OCI-LY7 (cell line): ENCODE data around the gene IL10RB. TPM values are rescaled to one million over a fixed set of nuclear protein-coding genes. Genes with fewer than 3 reads are reported as not detected.
"Not testable (repeated sequence)": the region's sequence is repeated elsewhere in the genome, so short reads cannot be mapped to it uniquely, and the experiment has no call there.

Source experiments
- BruUV-seq: library from RNA; stranded (reverse); fragments of 400-500 nt; replicated peaks from 2 replicates; lab custom pipeline; 2021; lab: Mats Ljungman, UMichigan
- CTCF ChIA-PET: fragments of 300-600 bp; sonication (Branson Sonifier 250); formaldehyde crosslinking; loops from one replicate; lab custom pipeline; 2022; ENCODE audit warnings: antibody characterized with exemption; ENCODE audit not compliant: unreplicated experiment; lab: Charles Lee
- POLR2A ChIA-PET: fragments of 300-600 bp; sonication (Branson Sonifier 250); formaldehyde crosslinking; loops from one replicate; lab custom pipeline; 2022; ENCODE audit warnings: antibody characterized with exemption; lab: Charles Lee
- DNase-seq: peaks from one replicate; pipeline ENCODE4 v3.0.0-alpha.2; 2015; ENCODE audit warnings: low spot score
- H2AFZ ChIP-seq: fragments of 200-600 bp; sonication (generic), shearing (Covaris generic); 2 replicates; pipeline ENCODE4 v1.6.1; 2014; ENCODE audit warnings: mild to moderate bottlenecking, antibody characterized with exemption, low read length, moderate library complexity
- H3K27ac ChIP-seq: fragments of 200-600 bp; sonication (generic); 2 replicates; pipeline ENCODE4 v1.5.1; 2014; ENCODE audit warnings: mixed run types, low read depth, mild to moderate bottlenecking, moderate library complexity, low read length, inconsistent platforms; ENCODE audit not compliant: poor library complexity, severe bottlenecking
- H3K36me3 ChIP-seq: fragments of 200-600 bp; sonication (generic); 2 replicates; pipeline ENCODE4 v1.6.1; 2014; ENCODE audit warnings: mild to moderate bottlenecking, antibody characterized with exemption, low read length, moderate library complexity, mixed read lengths; ENCODE audit not compliant: insufficient read depth
- H3K4me1 ChIP-seq: fragments of 200-600 bp; sonication (generic); 2 replicates; pipeline ENCODE4 v1.5.1; 2014; ENCODE audit warnings: mild to moderate bottlenecking, low read length; ENCODE audit not compliant: insufficient read depth, poor library complexity, severe bottlenecking
- H3K4me2 ChIP-seq: fragments of 200-600 bp; sonication (generic); 2 replicates; pipeline ENCODE4 v1.6.1; 2014; ENCODE audit warnings: mild to moderate bottlenecking, low read length
- H3K4me3 ChIP-seq: fragments of 200-600 bp; sonication (generic); 2 replicates; pipeline ENCODE4 v1.5.1; 2014; ENCODE audit warnings: mild to moderate bottlenecking, low read depth, low read length; ENCODE audit not compliant: poor library complexity, severe bottlenecking
- H3K79me2 ChIP-seq: fragments of 200-600 bp; sonication (generic); 2 replicates; pipeline ENCODE4 v1.6.1; 2016; ENCODE audit warnings: low read depth, mild to moderate bottlenecking, low read length, moderate library complexity, mixed read lengths; ENCODE audit not compliant: insufficient read depth
- H3K9me2 ChIP-seq: fragments of 200-600 bp; sonication (generic); 2 replicates; pipeline ENCODE4 v1.6.1; 2016; ENCODE audit warnings: mild to moderate bottlenecking, low read length, mixed read lengths; ENCODE audit not compliant: insufficient read depth
- H3K9me3 ChIP-seq: fragments of 200-600 bp; sonication (generic); 2 replicates; pipeline ENCODE4 v1.6.1; 2014; ENCODE audit warnings: mild to moderate bottlenecking, mixed run types, low read length, mixed read lengths
- H4K20me1 ChIP-seq: fragments of 200-600 bp; sonication (generic); 2 replicates; pipeline ENCODE4 v1.6.1; 2014; ENCODE audit warnings: mild to moderate bottlenecking, antibody characterized with exemption, low read length, moderate library complexity, mixed read lengths; ENCODE audit not compliant: insufficient read depth
- CTCF ChIP-seq: fragments of 200-600 bp; sonication (generic); conservative IDR thresholded peaks from 2 replicates; pipeline ENCODE4 v1.5.1; 2014; ENCODE audit warnings: mild to moderate bottlenecking, antibody characterized with exemption, low read length, moderate library complexity, mixed read lengths
- EZH2phosphoT487 ChIP-seq: fragments of 200-600 bp; sonication (generic); IDR thresholded peaks from 2 replicates; pipeline ENCODE4 v1.6.1; 2018; ENCODE audit warnings: low read depth, borderline replicate concordance, mild to moderate bottlenecking, mixed run types, antibody characterized with exemption, low read length, moderate library complexity, mixed read lengths
- intact Hi-C: fragments of 100-400 bp; cut with micrococcal nuclease; formaldehyde crosslinking; loops from one replicate; pipeline ENCODE4 v1.10.0; 2022; ENCODE audit not compliant: unreplicated experiment
- total RNA-seq, 2 experiments: library from RNA; depleted of rRNA in 1 of 2; stranded (reverse); fragments of >200 nt in 1 of 2; shearing (Covaris generic) in 1 of 2; gene quantifications; 2 replicates each; pipeline ENCODE4 v1.2.3, GENCODE V29; 2014 to 2022

The IL10RB gene
- total RNA-seq, 2 experiments from 2014 or later, result 48.0 to 48.3 TPM

- peaks cover 83% of the 10 kb centered on the region for H3K36me3 ChIP-seq
- peak overlapping the region; percentile 96 for H3K27ac ChIP-seq
- ChIA-PET CTCF (interaction anchor here (1.2 kb wide), 2 partner anchors 21 to 61 kb away, joined by 3 read pairs; no protein-coding TSS in a partner anchor), POLR2A (interaction anchor here (0.6 to 1.5 kb wide), 13 partner anchors 10 to 1540 kb away, joined by 3 to 8 read pairs (median 4); partner anchors contain the start of gene IL10RB)
- H2AFZ ChIP-seq, result no peak overlapping the region
- peak; percentile 86 for DNase-seq
- H3K9me3 ChIP-seq, result no peaks in the 10 kb centered on the region
- H3K4me2 ChIP-seq, result peak overlapping the region; percentile 76
- no peaks in the 10 kb centered on the region for H3K9me2 ChIP-seq
- H3K4me3 ChIP-seq, result peak overlapping the region; percentile 62
- no peaks in the 10 kb centered on the region for H4K20me1 ChIP-seq
- TF ChIP-seq EZH2phosphoT487 (no peak), CTCF (no peak)
- H3K4me1 ChIP-seq, result peaks cover 82% of the 10 kb centered on the region
- intact Hi-C loops, result loop anchor here (2.0 kb wide), 2 partner anchors 34 to 70 kb away; no protein-coding TSS in a partner anchor
- peaks cover 98% of the 10 kb centered on the region for H3K79me2 ChIP-seq
- BruUV-seq, result TSS peak; percentile 5
Measured at GRCh38 chr21:33238565-33239255, 27.5 kb upstream of the IL10RB start.

GRCh38 chr21:33239559-33240127, 26.5 kb upstream of the IL10RB start:
- not testable (repeated sequence) for DNase-seq, H3K9me2 ChIP-seq, BruUV-seq, H2AFZ ChIP-seq, H4K20me1 ChIP-seq, H3K9me3 ChIP-seq
- Histone ChIP-seq H3K4me2 (peak overlapping the region; percentile 76), H3K36me3 (peaks cover 83% of the 10 kb centered on the region), H3K4me1 (peaks cover 73% of the 10 kb centered on the region), H3K27ac (peak overlapping the region; percentile 96), H3K4me3 (peak overlapping the region; percentile 62), H3K79me2 (peaks cover 97% of the 10 kb centered on the region)
- POLR2A ChIA-PET, result interaction anchor here (0.6 to 1.4 kb wide), 9 partner anchors 9 to 709 kb away, joined by 3 to 8 read pairs (median 4); partner anchors contain the start of gene IL10RB
- CTCF ChIA-PET, result interaction anchor here (0.7 to 1.2 kb wide), 3 partner anchors 21 to 205 kb away, joined by 3 read pairs; no protein-coding TSS in a partner anchor
- intact Hi-C loops, result loop anchor here (2.0 kb wide), 2 partner anchors 35 to 69 kb away; no protein-coding TSS in a partner anchor

- no TSS peak for BruUV-seq
- TF ChIP-seq EZH2phosphoT487 (no peak), CTCF (no peak)
- CTCF ChIA-PET, result interaction anchor here (1.0 to 1.1 kb wide), 2 partner anchors 84 to 204 kb away, joined by 3 read pairs; partner anchors contain the start of gene IFNAR1
- Histone ChIP-seq H3K9me2 (no peaks in the 10 kb centered on the region), H3K9me3 (no peaks in the 10 kb centered on the region), H3K36me3 (peaks cover 83% of the 10 kb centered on the region), H3K27ac (peak overlapping the region; percentile 96), H2AFZ (no peak overlapping the region), H3K4me2 (peak overlapping the region; percentile 76), H4K20me1 (no peaks in the 10 kb centered on the region), H3K4me1 (peaks cover 65% of the 10 kb centered on the region), H3K4me3 (no peak overlapping the region), H3K79me2 (peaks cover 97% of the 10 kb centered on the region)
- intact Hi-C loops, result no loop called here
- POLR2A ChIA-PET, result interaction anchor here (0.6 to 0.9 kb wide), 2 partner anchors 8 to 16 kb away, joined by 3 read pairs; no protein-coding TSS in a partner anchor
- no peak for DNase-seq
Measured at GRCh38 chr21:33240404-33240803, 25.8 kb upstream of the IL10RB start.
